ENCODE results near the gene NUDT1. TPM values are rescaled to one million over a fixed set of nuclear protein-coding genes. Genes with fewer than 3 reads are reported as not detected.

NUDT1 gene
- total RNA-seq, 2 donors from 2014 or later = 12.4 to 18.6 TPM

DNA sequence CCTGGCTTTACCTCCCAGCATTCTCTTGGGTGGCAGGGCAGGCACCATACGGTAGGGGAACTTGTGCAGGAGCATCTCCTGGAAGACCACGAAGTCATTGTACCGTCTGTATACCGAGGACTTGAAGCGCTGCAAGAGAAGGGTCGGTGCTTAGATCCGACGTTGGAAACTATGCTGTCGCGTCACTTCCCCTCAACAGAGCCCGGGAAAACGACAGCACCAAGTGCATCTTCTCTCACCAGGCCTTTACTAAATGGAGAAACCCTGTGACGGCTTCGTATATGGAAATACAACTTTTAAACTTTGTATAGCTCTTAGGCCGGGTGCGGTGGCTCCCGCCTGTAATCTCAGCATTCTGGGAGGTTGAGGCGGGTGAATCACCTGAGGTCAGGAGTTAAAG is 33.1 kb downstream of the NUDT1 start:
- intact Hi-C loops (cut with DNase I) = no loop called here
- DNase-seq (ENCODE audit: low spot score) = no peak

DNA sequence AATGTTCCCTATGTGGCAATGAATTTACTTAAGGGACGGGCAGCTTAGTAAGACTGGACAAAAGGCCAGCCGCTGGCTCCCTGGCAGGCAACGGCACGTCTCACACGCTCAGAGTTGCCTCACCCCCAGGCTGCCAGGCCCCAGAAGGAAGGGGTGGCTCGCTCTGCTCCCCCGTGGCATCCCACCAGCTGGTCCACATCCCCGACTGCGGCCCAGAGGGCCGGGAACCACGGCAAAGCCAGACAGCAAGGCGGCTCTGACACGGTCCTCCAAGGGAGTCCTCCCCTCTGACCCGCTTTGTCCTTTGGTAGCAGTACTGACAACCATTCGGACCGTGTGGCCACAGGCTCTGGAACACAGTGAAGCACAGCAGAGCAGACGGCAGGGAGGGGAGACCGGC is 34.1 kb downstream of the NUDT1 start:
- intact Hi-C loops (cut with DNase I) = no loop called here
- DNase-seq (ENCODE audit: low spot score) = no peak

DNA sequence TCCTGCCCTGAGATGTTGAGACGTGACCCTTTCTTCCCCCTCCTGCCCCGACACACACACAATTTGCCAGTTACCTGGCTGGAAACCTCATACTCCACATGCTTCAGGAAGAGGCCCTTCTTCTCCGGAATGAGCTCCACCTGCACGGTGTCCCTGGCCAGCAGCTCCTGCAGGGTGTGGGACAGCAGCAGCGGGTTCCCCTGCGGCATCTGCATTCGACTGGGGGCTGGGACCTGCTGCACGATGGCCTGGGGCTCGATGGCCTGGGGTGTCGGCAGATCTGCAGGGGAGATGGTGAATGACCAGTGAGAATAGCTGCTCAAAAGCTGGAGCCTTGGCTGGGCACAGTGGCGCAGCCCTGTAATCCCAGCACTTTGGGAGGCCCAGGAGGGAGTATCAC is 36.0 kb downstream of the NUDT1 start:
- no peak for DNase-seq (ENCODE audit: low spot score)
- intact Hi-C loops (cut with DNase I) = no loop called here

DNA sequence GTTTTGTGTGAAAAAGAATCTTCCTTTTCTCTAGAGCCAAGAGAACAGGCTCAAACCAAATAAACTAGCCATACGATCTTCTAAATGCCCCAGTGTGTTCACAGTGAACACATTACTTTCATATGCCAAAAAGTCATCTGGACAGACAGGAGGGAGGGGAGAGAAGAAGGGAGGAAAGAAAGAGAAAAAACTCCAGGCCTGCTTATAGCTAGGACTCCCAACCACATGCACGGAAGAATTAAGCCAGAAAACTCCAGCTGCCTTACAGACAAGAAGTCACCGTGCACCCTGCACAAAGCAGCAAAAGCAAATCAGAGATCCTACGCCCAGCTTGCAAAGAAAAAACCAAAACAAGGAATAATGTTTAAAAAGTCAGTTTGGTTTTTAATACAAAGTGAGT is 37.9 kb downstream of the NUDT1 start:
- DNase-seq (ENCODE audit: low spot score) = no peak
- intact Hi-C loops (cut with DNase I) = no loop called here

DNA sequence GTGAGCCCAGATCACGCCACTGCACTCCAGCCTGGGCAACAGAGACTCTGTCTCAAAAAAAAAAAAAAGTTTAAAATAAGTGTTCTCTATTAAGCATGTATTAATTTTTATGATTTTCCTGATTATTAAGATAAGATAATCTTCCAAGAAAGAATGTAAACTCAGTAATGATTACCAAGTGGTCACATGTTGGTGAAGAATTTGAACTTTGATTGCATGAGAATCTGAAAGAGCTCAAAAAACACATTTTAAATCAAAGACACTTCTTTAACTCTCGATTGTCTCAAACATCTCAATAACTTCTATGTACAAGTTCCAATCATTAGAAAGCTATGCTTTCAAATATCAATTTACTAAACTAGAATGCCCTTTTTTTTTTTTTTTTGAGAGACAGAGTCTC is 38.4 kb downstream of the NUDT1 start:
- intact Hi-C loops (cut with DNase I) = no loop called here
- DNase-seq (ENCODE audit: low spot score) = no peak

DNA sequence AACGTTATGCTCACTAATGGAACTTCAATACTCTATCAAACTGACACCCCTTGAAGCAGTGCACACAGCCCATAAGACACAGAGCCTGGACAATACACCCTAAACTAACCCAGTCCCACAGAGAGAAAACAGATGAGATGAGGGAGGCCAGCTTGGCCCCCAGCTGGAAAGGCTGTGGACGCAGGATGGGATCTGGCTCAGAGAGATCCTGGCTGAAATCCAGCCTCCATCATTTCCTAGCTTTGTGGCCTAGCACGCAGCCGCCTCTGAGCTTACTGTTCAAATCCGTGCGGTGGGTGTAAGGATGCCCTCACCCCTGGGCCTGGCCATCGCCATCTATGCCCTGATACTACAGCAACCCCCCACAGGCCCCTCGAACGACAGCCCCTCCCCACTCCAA is 39.5 kb downstream of the NUDT1 start:
- intact Hi-C loops (cut with DNase I) = no loop called here

DNA sequence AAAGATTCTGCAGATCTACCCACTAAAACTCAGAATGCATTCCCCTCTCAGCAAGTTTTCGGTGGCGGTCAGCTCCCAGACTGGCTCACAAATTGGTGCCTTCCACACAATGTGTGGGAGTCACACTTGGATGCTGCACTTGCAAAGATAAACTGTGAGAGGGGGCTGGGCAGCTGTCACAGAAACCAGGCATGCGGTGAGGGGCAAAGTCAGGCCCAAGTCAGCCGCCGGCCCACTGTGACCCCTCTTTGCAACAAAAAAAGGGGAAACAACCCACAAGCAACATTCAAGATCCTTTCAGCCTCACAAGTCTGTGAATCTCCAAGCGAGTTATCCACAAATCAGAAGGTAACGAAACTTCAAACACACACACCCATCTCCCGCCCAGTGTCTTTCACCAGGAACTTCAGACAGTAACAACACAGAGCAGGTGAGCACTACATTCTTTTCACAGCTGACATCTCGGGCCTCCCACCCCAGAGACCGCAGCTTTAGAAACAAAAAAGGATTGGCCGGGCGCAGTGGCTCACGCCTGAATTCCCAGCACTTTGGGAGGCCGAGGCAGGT is 40.2 kb downstream of the NUDT1 start:
- intact Hi-C loops (cut with DNase I) = no loop called here
- no peak for DNase-seq (ENCODE audit: low spot score)

More for the DNA sequence above, 39.5 kb downstream of the NUDT1 start:
- DNase-seq (ENCODE audit: low spot score) = no peak

DNA sequence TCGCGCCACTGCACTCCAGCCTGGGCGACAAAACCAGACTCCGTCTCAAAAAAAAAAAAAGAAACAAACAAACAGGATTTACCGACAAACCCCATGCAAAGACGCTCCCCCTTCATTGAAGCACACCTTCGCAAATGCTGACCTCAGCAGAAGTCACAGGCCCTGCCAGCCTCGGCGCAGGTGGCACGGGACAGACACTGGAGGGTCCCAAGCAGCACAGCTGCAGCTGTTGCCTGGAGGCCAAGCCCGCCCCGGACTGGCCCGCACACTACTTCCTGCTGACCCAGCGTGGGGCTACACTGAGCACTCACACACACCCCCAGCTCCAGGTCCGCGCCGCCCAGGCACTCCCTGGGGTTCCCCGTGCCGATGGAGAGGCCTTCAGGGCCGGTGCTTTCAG is 41.0 kb downstream of the NUDT1 start:
- intact Hi-C loops (cut with DNase I) = no loop called here
- no peak for DNase-seq (ENCODE audit: low spot score)

DNA sequence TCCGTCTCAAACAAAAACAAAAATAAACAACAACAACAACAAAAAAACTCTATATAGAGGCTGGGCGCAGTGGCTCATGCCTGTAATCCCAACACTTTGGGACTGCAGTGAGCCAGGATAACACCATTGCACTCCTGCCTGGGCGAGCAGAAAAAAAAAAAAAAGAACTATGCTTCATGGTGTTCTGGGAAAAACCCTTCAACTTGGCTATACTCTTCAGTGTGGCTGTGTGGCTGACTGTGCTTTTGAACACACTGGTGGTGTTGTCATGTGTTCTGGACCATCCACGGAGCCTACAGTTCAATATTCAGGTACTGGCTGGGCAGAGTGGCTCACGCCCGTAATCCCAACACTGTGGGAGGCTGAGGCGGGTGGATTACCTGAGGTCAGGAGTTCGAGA is 45.7 kb downstream of the NUDT1 start:
- no peak for DNase-seq (ENCODE audit: low spot score)
- intact Hi-C loops (cut with DNase I) = no loop called here

DNA sequence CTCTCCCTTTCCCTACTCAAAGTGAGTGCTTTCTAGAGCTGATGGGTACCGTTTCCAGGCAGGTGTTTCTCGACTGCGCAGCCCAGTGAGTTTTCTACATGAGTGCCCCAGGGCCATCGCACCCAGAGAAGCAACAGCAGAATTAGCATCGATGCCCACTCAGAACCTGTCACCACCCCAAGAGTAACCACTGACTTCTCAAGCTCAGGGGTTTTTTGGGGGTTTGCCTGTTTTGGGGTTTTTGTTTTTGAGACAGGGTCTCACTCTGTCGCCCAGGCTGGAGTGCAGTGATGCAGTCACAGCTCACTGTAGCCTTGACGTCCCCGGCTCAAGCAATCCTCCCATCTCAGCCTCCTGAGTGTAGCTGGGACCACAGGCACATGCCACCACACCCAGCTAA is 46.5 kb downstream of the NUDT1 start:
- intact Hi-C loops (cut with DNase I) = no loop called here

DNA sequence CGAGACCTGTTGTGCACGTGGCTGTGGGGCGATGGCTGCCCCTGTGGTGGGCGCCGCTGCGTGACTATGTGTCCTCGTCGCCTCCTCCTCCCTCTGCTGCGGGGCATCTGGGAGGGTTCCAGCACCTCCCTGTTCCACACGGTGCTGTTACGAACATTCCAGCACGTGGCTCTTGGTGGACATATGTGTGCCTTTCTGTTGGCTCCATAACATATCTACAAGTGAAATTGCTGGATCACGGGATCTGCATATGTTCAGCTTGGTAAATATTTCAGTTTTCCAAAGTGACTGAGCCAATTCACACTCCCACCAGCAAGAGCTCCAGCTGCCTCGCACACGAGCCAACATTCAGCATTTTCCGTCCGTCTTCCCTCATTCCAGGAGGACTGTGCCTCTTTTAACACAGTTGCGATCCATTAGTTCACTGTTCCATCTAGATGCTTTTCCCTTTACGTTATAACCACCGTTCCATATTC is 47.1 kb downstream of the NUDT1 start:
- intact Hi-C loops (cut with DNase I) = no loop called here
- no peak for DNase-seq (ENCODE audit: low spot score)

More for the DNA sequence above, 46.5 kb downstream of the NUDT1 start:
- DNase-seq (ENCODE audit: low spot score) = no peak

DNA sequence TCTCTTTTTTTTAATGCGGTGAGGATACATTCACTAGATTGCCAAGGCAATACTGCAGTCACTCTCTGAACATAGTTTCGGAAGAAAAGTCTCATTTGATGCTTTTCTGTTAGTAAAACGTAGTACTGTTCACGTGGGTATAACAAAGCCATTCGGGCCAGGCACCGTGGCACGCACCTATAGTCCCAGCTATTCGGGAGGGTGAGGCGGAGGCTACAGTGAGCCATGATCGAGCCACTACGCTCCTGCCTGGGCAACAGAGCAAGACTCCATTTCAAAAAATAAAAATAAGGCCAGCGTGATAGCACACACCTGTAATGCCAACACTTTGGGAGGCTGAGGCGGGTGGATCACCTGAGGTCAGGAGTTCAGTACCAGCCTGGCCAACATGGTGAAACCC is 47.6 kb downstream of the NUDT1 start:
- intact Hi-C loops (cut with DNase I) = no loop called here
- DNase-seq (ENCODE audit: low spot score) = no peak

DNA sequence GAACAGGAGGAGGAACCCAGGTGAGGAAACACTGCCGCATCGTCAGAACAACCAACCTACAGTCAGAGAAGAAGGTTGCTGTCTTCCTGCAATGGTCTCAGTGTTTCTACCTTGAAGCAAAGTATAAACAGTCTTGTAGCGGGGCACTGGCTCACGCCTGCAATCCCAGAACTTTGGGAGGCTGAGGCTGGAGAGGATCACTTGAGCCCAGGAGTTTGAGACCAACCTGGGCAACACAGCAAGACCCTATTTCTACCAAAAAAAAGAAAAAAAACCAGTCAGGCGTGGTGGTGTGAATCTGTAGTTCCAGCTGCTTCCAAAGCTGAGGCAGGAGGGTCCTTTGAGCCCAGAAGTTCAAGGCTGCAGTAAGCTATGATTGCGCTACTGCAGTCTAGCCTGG is 48.9 kb downstream of the NUDT1 start:
- no peak for DNase-seq (ENCODE audit: low spot score)

DNA sequence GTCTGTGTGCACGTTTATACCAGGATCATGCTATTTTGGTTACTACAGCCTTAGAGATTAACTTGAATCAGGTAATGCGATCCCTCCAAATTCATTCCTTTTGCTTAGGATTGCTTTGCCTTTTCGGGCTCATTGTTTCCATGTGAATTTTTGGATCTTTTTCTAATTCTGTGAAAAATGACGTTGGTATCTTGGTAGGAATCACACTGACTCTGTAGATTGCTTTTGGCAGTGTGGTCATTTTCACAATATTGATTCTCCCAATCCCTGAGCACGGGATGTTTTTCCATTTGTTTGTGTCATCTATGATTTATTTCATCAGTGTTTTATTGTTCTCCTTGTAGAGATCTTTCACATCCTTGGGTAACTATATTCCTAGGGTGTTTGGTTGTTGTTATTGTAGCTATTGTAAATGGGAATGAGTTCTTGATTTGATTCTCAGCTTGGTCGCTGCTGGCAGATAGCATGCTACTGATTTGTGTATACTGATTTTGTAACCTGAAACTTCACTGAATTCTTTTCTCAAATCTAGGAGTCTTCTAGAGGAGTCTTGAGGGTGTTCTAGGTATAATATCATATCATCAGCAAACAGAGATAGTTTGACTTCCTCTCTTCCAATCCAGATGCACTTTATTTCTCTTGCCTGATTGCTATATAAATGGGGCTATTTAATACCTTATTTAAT is 54.1 kb downstream of the NUDT1 start:
- intact Hi-C loops (cut with DNase I) = no loop called here

More for the DNA sequence above, 48.9 kb downstream of the NUDT1 start:
- intact Hi-C loops (cut with DNase I) = no loop called here

DNA sequence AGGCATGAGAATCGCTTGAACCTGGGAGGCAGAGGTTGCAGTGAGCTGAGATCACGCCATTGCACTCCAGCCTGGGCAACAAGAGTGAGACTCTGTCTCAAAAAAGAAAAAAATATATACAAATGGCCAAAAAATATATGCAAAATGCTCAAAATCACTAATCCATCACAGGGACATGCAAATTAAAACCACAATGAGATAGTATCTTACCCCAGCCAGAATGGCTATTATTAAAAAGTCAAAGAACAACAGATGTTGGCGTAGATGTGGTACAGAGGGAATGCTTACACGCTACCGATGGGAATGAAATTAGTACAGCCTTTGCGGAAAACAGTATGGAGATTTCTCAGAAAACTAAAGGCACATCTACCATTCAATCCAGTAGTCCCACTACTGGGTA is 54.8 kb downstream of the NUDT1 start:
- intact Hi-C loops (cut with DNase I) = no loop called here

More for the DNA sequence above, 54.1 kb downstream of the NUDT1 start:
- no peak for DNase-seq (ENCODE audit: low spot score)

DNA sequence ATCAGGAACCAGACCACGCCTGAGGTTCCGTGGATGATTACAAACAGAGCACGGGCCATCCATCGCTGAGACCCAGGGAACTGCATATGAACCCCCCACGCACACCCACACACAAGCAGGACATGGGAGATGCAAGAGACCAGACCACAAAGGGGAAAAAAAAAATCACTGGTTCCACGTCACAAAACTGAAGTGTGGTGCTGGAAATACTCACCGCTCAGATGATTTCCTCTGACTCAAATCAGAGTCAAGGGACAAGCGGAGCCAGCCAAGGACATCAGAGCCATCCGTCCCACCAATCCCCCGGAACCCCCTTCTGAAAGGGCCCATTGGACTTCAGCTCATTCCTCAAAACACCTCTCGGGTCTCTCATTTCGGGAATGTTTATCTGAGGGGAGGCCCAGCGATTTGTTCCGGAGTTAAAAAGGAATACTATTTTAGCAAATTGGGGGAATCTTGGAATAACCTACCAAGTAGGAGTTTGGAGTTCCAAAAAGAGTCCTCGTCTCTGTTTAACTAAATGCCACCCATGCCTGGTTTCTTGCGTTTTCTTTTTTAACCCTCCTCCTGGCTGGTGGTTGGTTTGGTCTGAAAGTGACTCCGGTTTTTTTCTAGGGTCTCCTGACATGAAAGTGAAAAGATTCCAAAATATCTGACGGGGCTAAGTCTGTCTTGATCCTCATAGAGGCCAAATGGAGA is 57.3 kb downstream of the NUDT1 start:
- peak; percentile 84 for DNase-seq (ENCODE audit: low spot score)

More for the DNA sequence above, 54.8 kb downstream of the NUDT1 start:
- DNase-seq (ENCODE audit: low spot score) = no peak

DNA sequence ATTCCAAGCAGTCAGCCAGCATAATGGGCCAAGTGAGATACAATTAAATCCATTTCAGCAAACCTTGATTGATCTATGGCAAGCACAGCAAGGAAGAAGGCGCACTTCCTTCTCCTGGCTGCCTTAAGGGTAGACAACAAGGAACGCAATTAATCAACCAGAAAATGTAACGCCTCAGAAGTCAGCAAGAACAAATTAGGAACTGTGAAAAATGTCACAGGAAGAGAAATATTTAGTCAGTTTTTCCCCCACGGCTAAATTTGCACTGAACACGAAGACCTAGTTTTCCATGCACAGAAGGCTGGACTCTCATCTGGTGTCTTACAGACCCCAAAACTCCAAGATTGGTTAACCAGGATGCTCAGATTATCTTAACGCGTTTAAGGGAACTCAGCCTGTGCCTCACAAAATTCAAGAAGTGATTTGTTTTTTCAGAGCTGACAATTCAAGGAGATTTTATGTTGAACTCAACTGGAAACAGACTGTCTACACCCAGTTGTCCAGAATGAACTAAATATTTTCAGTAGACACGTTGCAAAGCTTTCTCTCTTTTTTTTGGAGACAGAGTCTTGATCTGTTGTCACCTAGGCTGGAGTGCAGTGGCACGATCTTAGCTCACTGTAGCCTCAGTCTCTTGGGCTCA is 58.0 kb downstream of the NUDT1 start:
- intact Hi-C loops (cut with DNase I) = no loop called here
- DNase-seq (ENCODE audit: low spot score) = no peak

More for the DNA sequence above, 57.3 kb downstream of the NUDT1 start:
- intact Hi-C loops (cut with DNase I) = no loop called here
